HG03575 (cell line): ENCODE measurements around the gene ORC3.
"Not testable (repeated sequence)": the region's sequence is repeated elsewhere in the genome, so short reads cannot be mapped to it uniquely, and the experiment has no call there.

Source experiments
- ATAC-seq: cut with Tn5 transposase; IDR thresholded peaks from one replicate; pipeline ENCODE4 v1.9.1; 2021; ENCODE audit not compliant: unreplicated experiment, insufficient number of reproducible peaks, low FRiP score; ENCODE audit errors: extremely low read depth

Gene ORC3

DNA sequence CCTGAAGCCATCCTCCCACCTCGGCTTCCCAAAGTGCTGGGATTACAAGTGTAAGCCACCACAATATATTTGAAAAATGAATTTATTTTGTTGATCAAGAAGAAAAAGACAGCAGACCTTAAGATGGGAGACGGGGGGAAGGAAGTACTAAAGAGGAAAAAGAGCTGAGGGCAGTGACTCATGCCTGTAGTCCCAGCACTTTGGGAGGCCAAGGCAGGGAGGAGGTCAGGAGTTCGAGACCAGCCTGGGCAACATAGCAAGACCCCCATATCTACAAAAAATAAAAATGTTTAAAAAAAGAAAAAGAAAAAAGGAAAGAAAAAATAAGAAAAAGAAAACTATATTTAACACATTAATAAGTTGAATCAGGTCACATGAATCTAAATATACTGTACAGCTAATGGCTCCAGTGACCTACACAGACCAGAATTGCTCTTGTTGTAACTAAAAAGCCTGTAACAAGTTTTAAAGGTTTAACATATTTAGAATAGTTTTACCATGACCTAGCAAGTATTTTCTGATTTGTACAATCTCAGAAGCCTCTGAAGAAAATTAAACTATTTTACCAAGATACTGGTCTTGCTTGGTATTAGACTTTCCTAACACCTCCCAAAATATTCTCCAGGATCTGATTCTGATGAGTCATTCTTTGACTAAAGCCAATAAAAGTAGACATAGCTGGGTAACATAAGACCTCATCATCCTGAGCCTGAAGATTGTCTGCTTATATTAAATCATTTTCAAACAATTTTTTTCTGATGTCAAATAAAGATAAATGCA lies 116.4 kb downstream of the ORC3 start:
- ATAC-seq = no peak

DNA sequence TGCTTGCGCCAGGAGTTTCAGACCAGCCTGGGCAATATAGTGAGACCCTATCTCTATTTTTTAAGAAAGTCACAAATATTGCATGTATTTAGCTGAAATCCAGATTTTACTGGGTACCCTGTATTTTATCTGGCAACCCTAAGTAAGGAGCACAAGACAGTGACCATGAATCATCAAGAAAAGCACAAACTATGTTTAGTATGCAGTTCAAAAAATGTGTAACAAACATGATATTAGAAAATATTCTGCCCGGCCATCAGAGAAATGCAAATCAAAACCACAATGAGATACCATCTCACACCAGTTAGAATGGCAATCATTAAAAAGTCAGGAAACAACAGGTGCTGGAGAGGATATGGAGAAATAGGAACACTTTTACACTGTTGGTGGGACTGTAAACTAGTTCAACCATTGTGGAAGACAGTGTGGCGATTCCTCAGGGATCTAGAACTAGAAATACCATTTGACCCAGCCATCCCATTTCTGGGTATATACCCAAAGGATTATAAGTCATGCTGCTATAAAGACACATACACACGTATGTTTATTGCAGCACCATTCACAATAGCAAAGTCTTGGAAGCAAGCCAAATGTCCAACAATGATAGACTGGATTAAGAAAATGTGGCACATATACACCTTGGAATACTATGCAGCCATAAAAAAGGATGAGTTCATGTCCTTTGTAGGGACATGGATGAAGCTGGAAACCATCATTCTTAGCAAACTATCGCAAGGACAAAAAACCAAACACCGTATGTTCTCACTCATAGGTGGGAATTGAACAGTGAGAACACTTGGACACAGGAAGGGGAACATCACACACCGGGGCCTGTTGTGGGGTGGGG lies 118.9 kb downstream of the ORC3 start:
- not testable (repeated sequence) for ATAC-seq

DNA sequence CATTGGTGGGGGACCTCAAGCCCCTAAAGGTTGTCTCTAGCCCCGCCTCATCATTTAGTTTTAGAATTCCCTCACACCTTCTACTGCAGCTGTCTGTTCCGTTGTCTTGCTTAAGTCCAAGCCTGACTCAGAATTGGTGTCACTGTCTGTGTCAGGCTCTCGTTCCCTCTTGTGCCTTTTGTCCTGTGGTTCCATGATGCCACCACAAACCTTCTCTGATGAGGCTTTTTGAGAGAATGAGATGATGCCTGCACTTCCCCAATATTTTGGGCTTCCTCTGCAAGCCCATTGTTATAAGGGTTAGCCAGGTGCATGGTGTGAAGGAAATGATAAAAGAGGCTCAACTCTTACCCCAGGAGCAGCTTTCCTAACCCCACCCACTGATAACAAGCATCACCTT lies 120.2 kb downstream of the ORC3 start:
- no peak for ATAC-seq

DNA sequence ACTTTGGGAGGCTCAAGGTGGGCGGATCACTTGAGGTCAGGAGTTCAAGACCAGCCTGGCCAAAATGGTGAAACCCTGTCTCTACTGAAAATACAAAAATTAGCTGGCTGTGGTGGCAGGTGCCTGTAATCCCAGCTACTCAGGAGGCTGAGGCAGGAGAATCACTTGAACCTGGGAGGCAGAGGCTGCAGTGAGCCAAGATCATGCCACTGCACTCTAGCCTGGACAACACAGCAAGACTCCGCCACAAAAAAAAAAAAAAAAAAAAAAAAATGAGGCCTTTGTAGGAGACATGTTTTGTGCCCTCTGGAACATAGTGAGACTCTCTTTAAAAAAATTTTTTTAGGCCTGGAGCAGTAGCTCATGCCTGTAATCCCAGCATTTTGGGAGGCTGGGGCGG lies 122.8 kb downstream of the ORC3 start:
- ATAC-seq = not testable (repeated sequence)

DNA sequence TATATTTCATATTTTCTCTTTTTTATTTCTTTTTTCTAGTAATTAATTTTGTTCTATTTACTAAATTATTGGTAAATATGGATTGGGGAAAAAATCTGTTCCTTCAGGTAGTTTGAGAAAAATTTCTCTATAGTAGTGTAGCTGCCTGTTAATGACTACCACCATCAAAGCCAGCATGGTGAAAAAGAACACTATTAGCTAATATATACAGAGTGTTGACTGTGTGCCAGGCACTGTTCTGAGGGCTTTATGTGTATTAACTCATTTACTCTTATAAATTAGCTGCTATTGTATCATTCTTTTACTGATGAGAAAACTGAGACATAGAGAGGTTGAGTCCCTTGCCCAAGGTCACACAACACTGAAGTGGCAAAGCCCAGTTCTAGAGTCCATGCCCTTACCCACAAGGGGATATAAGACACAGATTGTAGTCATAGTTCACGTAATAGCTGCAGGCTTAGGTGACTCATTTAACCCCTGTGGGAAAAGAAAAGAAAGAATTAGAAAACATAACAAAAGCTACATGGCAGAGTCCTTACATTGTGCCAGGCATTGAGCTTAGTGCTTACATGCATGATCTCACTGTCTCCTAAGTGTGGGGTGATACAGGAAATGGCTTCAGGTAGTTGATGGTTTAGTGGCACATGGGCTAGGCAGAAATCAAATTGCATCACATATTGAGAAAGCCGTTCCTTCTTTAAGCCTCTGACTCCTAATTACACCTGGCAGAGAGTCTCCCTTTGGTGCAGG lies 124.3 kb downstream of the ORC3 start:
- ATAC-seq = peak; percentile 57
